ENCODE results near the gene RPS2.

The RPS2 gene

DNA sequence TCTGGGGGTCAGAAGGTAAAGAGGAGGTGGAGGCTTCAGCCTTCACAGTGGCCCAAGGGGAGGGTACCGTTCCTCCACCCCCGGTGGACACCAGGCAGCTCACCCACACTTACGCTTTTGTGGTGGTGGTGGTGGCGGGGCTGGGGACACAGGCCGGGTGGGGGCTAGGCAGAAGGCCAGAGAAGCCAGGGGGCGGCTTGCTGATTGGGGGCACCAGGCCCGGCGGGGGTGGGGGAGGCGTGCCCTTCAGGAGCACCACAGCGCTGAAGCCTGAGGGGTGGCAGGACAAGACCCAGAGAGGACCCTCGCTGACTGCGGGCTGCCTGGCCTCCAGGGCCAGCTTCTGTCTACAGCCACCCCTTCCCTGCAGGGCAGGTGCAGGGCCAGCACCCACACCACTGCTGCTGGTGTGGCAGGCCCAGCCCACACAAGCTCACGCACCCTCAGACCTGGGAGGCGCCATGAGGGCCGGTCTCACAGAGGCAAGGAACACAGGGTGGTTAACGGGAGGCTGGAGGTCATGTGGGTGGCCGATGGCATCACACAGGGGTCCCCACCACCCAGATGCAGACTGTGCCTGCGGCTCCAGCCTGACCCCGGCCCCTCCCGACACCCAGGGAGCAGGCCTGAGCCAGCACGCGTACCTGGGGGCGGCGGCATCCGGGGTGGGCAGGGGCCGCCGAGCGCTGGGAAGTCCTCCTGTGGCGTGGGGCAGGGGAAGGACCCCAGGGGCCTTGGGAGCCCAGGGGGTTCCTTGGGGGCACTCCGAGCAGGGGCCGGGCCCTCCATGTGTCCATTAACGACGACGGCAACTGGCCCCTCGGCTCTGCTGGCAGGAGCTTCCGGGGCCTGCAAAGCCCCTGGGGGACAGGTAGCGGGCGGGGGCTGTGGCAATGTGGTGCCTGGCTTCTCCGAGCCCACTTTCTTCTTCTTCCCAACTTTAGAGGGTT lies 34.5 kb upstream of the RPS2 start:
- DNase-seq, result no peak

- DNase-seq, result no peak
Observed at GRCh38 chr16:1998360-1998835, 33.8 kb upstream of the RPS2 start.

DNA sequence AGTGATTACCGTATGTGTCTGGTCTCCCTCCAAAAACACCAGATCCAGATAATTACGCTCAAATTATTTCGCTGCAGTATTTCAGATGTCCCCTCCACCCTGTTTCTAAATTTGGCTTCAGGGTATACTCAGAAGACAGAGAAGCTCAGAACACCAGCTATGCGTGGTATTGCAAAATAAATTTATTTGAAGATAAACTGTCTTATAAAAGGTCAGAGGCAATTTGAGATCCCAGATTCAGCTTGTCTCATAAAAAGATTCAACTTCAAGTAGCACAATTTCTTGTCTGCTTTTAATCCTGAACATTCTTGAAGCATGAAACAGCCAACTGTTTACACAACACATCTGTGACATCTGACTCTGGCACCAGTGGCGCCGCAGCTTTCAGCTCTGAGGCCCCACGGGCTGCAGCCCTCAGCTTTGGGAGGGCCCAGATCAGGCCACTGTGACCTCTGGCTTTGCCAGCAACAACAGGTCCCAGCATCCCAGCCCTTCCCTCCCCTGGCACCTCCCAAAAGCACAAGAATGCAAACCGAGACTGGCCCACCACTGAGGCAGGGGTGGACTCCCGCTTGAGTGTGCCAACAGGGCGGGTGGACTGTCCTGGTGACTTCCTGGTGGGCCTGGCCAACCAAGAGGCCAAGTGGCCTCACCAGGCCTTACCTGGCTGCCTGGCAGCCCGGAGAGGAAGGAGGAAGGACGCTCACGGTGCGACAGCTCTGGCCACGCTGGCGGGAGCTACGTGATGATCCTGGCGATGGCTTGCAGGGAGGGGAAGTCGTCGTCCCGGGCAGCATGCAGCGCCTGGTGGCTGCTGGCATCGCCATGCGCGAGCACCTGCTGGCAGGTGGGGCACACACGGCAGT lies 33.1 kb upstream of the RPS2 start:
- DNase-seq, result no peak

DNA sequence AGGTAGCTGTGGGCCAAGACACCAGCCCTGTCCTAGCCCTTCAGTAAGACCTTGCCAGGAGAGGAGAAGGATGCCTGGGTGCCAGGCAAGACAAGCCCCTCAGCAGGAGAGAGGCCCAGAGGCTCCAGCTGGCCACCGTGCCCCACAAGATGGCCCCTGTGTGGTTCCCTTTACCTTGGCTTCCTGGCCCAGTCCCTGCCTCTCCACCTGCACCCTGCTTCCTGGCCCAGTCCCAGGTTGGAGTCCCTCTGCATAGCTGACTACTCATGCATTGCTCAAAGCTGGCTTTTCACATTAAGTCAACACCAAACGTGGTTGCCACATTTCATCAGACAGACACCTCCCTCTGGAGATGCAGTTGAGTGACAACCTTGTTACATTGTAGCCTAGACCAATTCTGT lies 29.1 kb upstream of the RPS2 start:
- DNase-seq, result no peak

GRCh38 chr16:1992704-1993317 lies 28.2 kb upstream of the RPS2 start:
- DNase-seq, result peak; percentile 25

GRCh38 chr16:1991948-1992703 lies 27.5 kb upstream of the RPS2 start:
- peak; percentile 95 for DNase-seq

- peak; percentile 46 for DNase-seq
Observed at GRCh38 chr16:1991588-1991947, 26.9 kb upstream of the RPS2 start.

GRCh38 chr16:1991135-1991551 lies 26.5 kb upstream of the RPS2 start:
- no peak for DNase-seq

DNA sequence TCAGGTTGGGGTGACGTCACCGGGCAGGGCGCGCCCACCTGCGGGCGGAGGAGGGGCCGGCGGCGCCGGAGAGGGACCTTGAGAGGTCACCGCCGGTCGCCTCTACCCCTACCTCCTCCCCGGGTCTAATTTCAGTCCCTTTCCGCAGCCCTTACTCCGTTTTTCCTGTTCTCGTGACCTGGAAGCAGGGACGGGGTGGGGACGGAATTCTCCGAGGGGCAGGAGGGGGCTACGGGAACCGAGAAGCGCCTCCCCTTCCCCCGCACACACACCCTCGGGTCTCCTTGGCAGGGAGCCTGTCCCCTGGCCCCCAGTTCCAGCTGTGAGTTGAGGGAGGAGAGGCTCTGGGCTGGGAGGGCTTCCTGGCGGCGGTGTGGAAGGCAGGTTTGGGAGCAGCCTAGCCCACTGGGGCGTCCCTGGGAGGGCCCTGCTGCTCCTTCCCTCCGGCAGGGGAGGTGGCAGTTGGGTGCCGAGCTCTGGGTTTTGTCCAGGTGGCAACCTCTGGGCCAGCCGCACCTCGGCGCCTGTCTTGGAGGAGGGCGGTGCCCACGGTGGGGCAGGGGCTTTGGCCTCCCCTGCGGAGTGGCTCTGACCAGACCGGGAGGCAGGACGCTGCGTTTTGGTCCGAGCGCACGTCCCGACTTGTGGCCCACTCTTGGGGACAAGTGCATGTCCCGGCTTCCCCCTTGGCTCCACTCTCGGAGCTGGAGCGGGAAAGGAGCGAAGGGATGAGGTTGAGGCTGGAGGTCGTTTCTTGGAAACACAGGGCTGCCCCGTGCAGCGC lies 25.9 kb upstream of the RPS2 start:
- DNase-seq, result peak; percentile 44

GRCh38 chr16:1990101-1990350 lies 25.4 kb upstream of the RPS2 start:
- no peak for DNase-seq

GRCh38 chr16:1989209-1990100 lies 24.8 kb upstream of the RPS2 start, which contains the start of gene SYNGR3:
TSS of gene SYNGR3 (plus strand) at chr16:1989970. CDS start at chr16:1990103, 133 bp downstream.
- DNase-seq, result peak; percentile 49

DNA sequence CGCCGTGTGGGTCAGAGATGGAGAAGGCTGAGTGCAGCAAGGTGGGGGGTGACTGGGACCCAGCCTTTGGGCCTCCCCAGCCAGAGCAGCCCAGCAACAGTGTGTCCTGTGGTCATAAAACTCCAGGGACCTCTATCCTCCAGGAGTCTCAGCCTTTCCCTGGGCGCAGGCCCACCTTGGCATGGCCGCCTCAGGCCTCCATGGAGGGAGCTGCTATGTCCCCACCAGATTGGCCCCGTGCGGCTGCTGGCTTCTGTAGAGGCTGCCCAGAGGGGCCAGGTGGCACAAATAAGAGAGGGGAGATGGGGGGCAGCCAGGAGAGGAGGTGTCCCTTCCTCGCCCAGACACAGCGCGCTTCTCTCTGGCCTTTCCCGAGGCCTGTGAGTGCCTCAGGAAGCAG lies 22.6 kb upstream of the RPS2 start:
- DNase-seq, result no peak

DNA sequence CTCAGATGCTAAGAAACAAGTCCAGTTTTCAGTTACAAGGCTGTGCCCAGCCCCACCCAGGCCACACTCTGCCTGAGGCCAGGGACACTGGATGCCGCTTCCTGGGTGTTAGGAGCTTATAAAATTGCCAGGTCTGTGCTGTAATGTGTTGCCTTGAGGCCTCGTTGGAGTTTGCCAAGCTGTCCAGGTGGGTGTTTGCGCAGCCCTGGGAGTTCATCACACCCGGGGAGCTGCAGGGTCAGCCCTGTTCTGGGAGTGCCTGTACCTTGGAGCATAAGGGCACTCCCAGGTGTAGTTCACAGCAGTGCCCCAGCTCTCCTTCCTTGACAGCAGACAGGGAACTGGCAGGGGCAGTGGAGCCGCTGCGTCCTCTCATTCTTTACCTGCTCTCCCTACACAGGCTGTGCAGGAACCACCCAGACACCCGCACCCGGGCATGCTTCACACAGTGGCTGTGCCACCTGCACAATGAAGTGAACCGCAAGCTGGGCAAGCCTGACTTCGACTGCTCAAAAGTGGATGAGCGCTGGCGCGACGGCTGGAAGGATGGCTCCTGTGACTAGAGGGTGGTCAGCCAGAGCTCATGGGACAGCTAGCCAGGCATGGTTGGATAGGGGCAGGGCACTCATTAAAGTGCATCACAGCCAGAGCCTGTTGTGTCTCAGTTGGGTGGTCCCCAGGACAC lies 21.0 kb upstream of the RPS2 start:
- no peak for DNase-seq

- no peak for DNase-seq
Observed at GRCh38 chr16:1984347-1985225, 20.0 kb upstream of the RPS2 start.

DNA sequence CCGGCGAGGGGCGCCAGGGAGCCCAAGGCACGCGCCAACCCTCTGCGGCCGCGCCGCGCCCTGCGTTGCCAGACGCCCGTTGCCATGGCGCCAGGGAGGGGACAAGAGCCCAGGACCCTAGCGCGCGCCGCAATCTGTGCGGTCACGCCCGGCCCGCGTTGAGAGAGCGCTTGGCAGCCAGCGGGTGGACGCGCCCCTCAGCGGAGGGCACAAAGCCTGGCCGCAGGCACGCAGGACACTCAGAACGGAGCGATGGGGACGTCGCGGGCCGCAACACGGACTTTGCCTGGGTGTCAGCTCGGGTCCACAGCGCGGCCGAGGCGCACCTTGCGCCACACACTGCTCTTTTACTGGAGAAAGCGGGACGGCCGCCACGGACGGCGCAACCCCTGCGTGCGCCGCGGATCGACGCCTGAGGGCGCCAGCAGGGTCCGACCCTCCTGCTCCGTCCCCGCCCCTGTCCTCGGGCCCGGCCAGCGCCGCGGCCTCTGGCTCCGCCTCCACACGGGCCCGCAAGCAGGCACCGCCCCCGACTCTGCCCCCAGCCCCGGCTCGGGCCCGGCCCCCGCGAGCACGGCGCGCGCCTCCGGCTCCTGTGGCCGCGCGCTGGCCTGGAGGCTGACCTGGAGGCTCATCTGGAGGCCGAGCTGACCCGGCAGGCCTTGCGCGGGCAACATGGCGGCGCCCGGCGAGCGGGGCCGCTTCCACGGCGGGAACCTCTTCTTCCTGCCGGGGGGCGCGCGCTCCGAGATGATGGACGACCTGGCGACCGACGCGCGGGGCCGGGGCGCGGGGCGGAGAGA lies 19.1 kb upstream of the RPS2 start, which contains the start of gene GFER:
Gene GFER, plus strand, starts transcription at position 650 of the 803 bp plus-strand sequence. Its CDS starts 26 bp downstream, at position 676.
- peak; percentile 96 for DNase-seq

DNA sequence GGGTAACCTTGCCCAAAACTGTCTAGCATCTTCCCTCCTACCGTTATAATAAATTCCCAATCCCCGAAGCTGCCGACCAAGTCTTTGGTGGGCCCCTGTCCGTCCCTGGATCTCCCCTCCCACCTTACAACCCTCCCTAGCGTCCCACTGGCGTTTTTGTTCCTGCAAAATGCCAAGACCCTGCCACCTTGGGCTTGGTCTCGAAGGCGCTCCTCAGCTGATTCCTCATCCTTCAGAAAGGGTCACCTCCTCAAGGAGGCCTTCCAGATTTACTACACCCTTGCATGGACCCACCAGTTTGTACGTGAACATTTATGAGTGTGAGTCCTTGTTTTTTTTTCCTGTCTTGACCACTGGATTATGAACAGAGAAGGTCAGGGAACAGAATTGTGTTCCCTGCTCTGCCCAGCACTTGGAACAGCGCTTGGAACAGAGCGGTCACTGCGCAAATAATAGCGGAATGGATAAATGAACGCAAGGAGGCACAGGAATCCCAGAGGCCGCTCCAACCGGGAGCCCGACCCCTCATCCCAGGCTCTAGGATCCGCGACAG lies 18.4 kb upstream of the RPS2 start:
- no peak for DNase-seq

DNA sequence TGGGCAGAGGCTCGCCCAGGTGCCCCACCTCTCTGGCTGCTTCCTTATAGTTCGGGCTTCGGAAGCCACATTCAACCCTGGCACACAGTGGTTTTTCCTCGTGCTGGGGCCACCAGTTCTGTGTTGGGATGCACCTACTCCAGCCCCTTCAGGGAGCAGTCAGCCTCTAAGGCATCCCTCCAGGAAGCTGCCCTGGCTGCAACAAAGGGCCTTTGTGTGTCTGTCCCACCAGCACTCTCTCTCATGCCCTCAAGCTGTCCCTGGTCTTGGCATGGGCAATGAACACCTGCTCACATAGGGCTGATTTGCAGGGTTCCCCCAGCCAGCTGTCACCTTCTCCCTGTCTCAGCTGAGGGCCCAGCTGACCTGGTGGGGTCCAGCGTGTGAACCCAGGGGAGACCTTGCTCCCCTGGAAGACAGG lies 17.4 kb upstream of the RPS2 start:
- DNase-seq, result peak; percentile 38

DNA sequence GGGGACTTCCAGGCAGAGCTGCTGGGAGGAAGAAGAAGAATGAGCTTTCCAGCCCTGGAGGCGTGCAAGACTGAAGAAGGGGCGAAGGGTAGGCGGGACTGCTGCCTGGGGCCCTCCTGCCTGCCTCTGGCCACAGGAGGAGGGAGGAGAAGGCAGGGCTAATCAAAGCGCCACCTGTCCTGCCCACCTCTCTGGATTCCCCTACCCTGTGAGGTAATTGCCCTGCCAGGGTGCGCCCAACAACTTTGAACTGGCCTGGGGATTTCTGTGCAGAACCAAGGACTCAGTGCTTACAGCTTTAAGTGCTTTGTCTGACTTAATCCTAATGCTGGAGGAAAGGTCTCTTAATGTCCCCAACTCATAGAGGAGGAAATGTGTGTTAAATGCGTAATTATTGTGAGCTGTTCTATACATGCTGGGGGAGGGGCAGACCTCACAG lies 16.8 kb upstream of the RPS2 start, which contains the start of gene NOXO1:
Gene NOXO1, minus strand, starts transcription at position 72 of the 439 bp plus-strand sequence. CDS start 290 bp downstream, outside the sequence.
- peak; percentile 30 for DNase-seq

All from eye (tissue), 1 donor.